GM19467 (cell line): ENCODE data around the gene DKK3.

Experiments used
- ATAC-seq: cut with Tn5 transposase; IDR thresholded peaks from one replicate; pipeline ENCODE4 v1.9.1; 2021; ENCODE audit warnings: mild to moderate bottlenecking, moderate library complexity; ENCODE audit not compliant: unreplicated experiment

The DKK3 gene

DNA sequence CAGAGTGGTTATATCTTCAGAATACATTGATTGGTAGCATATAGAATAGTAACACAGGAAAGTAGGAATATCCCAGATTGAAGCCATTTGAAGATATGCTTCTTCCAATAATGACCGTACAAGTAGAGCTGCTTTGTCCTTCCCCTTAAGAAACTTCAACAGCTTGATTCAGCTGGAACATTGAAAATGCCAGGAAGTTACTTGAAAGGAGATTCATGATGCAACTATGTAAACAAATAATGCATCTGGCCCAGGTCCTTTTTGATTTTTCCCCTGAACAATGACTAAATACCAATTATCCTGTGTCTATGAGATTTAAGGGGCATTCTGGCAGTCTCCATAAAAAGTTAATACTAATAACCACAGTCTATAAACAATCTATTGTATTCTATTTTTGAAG, 3.0 kb downstream of the DKK3 start:
- no peak for ATAC-seq

DNA sequence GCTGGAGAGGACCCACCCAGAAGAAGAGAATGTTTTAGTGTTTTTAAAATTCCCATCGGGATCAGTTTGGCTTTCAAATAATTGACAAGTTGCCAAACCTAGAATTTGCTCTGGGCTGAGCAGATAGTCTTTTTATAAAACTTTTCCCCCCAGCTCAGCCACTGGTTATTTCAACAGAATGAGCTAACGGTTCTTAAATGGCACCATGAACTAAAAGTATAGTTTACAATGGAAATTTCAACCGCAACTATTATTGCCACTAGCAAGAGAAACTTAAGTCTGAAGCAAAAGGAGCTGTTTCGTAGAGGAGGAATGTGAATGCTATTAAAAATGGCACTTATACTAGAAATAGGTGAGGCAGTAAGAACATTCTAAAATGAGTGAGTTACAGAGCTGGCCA, 3.4 kb downstream of the DKK3 start:
- no peak for ATAC-seq

DNA sequence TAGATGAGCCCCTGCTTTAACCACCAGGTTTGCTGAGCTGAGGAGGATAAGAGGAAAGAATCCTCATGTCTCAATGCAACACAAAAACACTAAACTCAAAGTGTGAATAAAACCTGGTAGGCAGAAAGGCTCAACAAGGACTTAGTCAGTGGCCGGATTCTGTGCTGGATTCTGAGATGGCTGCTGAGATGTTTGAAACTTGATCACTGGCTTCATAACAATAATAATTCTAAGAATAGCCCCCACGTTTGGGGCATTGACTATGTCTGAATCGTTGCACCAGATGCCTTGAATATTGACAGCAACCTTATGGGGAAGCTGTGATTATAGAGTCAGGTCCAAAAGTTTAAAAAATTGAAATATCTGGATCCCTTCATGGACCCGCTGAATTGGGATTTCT, 4.6 kb downstream of the DKK3 start:
- ATAC-seq, result no peak

DNA sequence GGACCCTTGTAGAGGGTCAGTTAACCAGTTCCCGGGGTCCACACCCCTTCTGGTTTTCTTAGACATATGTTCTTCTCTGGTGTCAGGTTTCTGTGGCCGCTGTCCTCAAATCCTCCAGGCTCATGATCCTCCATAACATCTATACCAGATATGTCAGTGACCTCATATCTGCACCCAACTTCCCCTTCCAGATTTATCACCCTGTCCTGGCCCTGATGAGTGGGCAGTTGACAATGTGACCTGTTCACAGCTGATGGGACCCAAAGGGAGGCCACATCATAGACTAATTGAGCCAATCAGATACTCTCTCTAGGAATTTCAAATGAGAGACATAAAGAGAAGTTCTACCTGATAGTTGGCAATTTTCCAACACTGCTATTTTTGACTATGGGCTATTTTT, 5.1 kb downstream of the DKK3 start:
- no peak for ATAC-seq

DNA sequence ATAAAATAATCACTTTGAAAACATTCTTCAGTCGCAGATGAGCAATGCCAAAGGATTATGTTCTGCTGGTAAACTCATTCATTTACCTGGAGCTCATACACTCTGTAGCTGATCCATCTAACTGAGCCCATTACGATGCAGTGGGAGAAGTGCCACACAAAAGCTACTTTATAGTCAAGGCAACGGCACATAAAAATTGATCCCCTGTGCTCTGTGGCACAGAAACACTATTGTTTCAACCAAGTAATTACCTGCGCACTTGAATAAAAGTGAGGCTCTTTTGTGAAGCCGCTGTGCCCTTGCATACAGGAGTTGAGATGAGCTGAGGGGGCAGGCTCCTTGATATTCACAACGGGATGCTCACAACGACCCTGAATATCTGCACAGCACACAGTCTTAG, 7.2 kb downstream of the DKK3 start:
- ATAC-seq, result no peak

DNA sequence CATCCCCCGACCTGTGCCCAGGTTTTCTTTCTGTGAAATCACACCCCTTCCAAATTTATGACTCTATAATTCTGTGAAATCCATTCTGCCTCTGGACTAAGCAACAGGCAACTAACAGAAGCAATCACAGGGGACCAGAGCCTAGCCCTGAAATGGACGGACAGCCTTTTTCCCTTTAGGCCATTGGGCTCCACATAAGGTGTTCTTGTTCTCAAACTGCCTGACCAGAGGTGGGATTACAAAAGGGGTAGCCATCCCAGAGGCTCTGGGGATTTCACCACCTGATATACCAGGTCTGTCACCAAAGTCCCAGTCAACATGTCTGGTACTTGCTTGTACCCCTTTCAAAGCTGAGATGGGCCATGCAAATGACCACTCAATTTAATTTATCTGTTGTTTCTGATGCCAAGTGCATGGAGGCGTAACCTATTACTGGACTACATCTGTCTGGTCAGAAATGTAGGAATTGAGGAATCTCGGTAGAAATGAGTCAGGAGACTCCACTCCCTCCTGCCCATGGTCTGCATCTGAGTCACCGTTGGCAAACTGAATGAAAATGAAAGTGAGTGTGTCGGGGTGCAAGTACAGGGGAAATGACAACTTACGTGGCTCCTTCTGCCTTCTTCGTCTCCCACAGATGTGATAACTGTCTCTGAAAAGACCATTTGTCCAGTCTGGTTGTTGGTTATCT, 10.2 kb downstream of the DKK3 start:
- no peak for ATAC-seq

DNA sequence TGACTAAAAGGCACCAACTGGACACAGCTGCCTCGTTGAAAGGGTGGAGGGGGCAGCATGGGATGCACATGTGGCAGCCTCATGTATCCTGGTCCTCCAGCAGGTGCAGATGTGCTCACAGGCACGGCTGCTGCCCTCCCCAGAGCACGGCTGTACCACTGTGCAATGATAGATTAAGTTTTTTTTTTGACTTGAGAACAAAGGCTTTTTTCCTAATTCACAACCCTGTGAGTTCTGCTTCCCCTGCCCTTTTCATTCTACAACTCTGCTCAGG, 11.4 kb downstream of the DKK3 start:
- ATAC-seq, result no peak

DNA sequence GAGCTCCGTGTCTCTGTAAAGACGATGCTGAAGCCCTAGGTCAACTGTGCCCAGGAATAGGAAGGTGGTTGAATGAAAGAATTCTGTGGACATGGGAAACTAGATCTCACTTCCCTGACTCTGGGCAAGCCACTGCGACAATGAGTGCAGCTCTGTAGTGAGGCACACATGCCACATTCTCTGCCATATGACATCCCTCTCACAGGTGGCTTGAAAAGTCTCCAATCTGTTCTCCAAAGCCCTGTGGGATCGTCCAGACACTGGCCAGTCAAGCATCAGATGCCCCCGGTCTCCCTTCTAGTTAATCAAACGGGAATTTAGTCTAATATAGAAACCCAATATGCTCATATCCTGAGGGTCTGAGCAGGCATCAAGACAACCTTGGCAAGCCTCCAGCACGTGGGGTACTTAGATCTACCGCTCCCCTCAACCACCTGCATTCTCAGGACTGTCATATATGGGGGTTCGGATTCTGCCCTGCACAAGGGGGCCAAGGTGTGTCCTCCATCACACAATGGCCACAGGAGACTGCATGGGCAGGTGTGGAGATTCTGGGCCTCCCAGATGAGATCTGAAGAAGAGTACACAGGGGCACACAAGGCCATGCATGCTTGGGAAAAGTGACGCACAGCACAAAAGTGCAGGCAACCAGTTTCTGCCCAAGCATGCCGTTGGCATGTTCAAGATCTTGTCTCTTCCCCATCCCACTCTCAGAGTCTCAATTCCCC, 11.9 kb downstream of the DKK3 start:
- ATAC-seq, result no peak

DNA sequence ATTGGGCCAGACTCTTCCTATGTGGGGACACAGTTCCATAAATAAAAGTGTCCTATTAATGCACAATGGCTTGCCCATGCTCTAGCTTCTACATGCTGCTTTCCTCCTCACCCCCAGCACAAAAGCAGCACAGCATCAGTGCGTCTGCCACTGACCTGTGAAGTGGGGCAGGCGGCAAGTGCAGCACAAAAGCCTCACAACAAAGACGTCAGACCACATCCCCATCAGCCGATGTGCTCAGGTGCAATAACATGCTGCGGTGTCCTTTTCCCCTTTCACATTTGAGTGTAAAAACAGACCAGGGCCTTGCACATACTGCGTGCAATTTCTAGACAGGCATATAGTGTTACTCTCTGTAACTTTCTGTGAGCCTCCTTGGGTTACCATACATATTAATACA, 12.8 kb downstream of the DKK3 start:
- ATAC-seq, result no peak

DNA sequence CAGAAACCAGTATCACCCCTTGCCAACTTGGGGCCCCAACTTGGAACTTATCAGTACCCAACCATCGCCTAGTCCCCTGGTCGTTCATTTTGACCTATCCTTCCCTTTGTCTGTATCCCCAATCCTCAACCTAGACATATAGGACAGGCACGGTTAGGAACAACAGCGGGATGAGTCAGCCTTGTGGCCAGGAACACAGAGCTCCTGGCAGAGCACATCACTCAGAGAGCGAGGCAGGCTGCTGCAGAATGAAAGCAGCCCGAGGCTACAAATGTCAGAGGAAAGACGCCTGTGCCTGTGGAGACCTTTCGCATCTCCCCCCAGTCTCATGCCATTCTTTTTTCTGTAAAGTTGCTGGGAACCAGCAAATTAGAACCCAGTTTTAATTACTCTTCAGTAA, 14.6 kb downstream of the DKK3 start:
- ATAC-seq, result no peak

DNA sequence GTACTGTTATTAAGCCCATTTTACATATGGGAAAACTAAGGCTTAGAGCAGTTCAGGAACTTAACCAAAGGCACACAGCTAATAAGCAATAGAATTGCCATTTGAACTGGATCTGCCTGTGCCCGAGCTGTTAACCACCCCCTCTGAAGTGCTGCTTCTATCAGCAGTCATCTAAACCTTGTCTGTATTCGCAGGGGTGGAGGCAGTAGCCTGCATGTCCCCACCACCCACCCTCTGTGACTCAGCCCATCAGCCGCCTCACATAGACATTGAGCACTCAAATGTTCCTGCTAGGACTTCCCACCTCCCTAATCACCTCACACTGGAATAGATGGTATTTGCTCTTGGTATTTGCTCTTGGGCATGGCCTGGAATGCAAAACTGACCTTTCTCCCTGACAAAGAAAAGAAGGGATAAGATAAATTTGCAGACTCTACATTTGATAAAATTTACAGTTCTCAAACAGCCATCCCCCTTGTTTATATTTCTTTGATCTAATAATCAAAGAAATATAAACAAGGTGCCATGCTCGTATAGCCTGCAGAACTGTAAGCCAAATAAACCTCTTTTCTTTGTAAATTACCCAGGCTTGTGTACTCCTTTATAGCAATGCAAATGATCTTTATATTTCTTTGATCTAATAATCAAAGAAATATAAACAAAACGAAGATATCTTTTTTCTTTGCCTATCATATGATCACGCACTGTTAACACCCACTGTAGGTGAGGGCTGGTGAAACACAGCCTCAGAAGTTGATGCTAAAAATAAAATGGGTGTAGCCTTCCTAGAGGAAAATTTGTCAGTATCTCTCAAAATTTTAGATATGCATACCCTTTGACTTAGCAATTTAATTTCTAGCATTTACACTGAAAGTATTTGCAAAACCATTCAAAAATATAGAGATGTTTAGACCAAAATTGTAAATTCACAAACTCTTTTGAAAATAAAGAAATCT, 15.9 kb downstream of the DKK3 start:
- ATAC-seq, result no peak

DNA sequence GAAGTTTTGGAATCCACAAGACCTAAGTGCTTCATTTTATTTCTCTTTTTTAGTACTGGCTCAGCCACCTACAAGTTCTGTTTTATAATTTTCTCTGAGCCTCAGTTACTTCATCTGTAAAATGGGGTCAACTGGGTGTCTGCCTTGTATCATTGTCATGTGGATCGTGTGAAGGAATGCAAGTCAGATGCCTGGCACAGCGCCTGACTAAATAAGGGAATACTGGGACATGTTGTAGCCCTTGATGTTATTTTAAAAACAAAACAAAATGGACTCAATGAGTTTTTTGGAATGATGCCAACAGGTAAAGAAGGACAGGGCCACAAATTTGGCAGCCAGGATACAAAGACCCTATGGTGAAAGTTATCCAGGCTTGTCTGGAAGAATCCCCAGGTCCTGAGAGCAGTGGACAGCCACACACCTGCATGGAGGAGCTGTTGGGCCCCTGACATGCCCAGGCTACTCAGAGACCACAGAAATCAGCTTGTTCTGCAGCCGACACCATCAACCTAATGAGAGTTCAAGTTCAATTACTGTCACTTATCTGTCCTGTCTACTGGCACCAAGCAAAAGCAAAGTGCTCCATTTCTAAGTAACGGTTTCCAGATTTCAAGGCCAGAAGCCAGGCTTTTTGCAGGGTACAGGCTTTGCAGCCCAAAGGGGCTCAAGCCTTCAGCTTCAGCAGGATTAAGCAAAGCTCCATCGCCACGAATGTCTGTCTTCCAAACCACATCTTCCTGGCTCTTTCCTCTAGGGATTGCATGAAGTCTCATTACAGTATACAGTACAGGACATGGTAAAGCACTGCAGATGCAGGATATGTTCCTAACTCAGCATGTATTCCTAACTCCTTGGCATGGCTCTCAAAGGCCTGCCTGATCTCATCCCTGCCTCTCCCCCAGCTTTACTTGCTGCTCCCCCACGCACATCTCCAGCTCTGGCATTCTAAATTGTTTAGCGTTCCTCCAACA, 18.4 kb downstream of the DKK3 start:
- ATAC-seq, result no peak

DNA sequence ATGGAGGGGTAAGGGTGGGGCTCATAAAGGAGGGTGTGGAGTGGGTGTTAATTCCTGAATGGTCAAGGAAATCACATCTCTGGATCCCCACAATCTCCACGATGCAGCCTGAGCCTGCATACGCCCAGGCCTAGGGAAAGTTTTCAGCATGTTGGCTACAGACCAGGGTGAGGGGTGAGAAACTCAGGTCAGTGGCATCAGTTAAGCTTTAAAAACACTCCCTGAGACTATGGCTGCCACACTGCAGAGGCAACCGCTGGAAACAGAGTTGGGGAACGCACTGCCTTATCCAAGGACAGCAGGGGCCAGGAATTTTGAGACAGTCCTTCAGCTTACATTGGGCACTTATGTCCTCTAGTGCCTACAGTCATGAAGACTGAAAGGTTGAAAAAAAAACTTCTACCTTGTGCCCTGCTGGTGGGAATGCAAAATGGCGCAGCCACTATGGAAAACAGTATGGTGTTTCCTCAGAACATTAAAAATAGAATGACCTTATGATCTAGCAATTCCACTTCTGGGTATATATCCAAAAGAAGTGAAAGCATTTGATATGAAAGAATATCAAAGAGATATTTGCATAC, 19.7 kb downstream of the DKK3 start:
- ATAC-seq, result no peak

DNA sequence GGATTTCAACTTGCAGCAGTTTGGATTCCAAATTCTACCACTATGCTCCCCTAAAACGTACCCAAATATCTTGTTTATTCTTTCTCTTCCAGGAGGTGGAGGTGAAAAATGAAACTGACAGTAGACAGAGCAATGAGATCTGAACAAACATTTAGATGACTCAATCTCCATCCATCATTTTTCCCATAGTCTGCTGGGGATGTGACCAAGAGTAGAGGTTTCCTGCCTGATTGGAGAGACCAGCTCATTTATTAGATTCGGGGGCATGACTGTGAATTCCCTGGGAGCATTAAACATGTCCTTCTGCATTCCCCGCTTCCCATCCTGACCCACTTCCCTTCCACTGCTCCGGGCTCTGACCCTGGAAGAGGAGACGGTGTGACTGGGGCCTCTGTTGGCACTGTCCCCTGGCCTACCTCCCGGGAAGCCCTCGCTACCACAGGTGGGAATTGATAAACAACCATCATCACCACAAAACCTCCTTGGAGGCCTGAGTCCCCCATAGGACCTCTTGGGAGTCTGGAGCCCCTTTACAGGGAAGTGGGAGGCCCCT, 20.3 kb downstream of the DKK3 start:
- no peak for ATAC-seq

DNA sequence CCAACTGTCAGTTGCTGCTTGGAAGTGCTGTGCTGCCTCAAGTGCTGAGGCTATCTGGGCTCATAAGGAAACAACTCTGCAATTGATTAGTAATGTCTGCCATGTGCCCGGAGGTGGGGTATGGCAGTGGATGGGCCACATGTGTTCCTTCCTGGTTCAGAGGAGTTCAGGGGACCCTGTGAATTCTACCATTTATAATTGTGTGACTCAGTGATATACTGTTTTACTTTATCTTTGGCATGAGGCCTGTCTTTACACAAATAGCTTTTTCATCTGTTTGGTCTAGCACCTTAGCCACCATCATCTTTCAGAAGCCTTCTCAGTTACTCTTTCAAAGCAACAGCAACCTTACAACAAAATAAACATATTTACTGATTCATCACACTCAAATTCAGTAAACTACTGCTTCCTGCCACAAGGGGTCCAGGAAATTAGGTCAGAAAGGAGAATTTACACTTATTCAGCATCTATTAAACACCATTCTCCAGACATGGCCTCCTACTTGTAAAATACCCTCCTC, 20.9 kb downstream of the DKK3 start:
- ATAC-seq, result no peak

DNA sequence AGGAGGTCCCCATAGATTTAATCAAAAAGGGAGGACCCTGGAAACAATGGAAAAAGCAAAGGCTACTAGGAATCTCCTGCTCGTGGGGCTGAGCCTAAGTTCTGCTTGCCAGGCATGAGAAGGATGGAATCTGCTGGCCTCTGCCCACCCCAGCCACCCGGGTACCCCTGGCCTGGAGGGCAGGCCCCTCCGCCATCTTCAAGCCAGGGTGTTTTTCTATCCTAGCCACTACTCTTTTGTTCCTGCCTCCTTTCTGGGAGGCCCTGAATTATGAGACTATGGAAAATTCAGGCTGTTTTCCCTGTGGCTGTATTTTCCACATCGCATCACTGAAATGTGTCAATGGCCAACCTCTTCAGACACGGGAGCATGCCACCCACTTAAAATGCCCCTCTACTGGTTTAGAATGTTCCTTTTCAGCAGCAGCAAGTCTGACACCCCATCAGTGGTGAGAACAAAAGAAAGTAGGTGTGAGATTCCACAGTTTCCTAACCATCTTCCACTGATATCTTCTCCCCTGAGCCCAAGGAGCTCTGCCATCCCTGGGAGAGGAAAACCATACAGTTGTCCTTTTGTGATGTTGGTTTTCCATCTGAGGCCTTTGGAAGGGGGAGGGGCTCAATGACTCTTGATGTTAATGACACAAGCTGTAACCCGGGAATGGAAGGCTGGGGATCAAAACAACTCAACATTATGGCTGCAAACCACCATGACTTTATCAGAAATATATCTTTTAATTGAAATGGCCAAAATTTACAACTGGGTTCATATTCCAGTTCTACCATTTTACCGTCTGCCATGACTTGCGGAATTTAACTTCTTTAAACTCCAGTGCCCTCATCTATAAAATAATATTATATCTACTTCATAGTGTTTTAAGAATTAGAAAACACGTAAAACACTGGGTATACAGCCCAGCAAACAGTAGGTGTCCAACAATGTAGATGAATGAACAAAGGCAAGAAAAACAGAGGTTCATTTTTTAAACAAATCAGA, 22.2 kb downstream of the DKK3 start:
- no peak for ATAC-seq

DNA sequence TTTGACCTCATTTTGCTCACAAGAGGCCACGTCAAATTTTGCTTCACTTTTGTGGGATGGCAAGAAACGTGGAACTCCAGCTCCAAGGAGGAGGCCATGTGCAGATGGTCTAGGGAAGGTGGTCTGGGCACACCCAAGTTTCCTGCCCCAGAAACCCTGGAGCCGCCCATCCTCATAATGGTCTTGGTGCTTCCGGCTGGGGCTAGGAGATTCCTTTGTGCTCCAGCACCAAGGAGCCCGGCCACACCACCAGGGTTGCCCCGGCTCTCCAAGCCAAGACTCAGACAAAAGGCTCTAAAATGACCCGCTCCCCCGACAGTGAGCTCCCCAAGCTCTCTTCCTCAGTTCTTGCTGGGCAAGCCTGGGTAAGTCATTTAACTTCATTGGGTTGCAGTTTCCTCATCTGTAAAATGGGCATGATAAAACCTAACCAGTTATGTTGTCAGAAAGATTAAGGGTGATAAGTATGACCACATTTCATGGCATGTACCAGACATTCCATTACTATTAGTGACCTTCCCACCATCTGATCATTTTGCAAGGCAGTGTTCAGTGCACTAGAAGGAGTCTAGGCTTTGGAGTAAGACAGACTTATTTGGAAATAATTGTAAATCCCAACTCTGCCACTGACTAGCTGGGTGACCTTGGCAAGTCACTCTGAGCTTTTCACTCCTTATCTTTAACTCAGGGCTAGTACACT, 23.3 kb downstream of the DKK3 start:
- ATAC-seq, result no peak

DNA sequence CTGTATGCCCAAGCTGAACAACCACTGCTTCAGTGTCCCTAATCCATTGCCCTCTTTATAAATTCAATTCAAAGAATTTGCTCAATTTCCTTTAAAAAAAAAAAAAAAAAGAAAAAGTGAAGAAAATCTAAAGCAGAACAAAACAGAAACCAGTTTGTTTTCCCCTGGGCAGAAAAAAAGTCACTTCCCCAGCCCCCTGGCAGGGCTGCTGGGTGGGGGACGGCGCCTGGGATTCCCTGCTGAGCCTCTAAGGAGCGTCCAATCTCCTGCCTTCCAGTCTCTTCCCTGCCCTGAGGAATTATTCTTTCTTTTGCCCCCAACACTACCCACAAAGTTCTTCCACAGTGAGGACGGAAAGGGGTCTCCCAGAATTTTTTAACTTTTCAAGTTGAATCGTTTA, 23.9 kb downstream of the DKK3 start:
- ATAC-seq, result no peak
